ENCODE results near the gene PADI6.

Gene PADI6

GRCh38 chr1:17434601-17435000 lies 62.6 kb downstream of the PADI6 start:
- TF ChIP-seq CTCF (IDR thresholded peaks at IDR 0.05; ENCODE audit: insufficient read depth, missing control alignments) = no peak
- DNase-seq (ENCODE audit: insufficient read length, low spot score) (no peak), FAIRE-seq (no peak)

- TF ChIP-seq CTCF (IDR thresholded peaks at IDR 0.05; ENCODE audit: insufficient read depth, missing control alignments) = no peak
- DNase-seq (ENCODE audit: insufficient read length, low spot score) (no peak), FAIRE-seq (no peak)
These were observed 64.6 kb downstream of the PADI6 start for GRCh38 chr1:17436380-17437174.

GRCh38 chr1:17437260-17437579 lies 65.2 kb downstream of the PADI6 start:
- FAIRE-seq = no peak
- no peak for TF ChIP-seq CTCF (IDR thresholded peaks at IDR 0.05; ENCODE audit: insufficient read depth, missing control alignments)
- DNase-seq (ENCODE audit: insufficient read length, low spot score) = no peak

GRCh38 chr1:17437580-17438317 lies 65.8 kb downstream of the PADI6 start:
- TF ChIP-seq CTCF (IDR thresholded peaks at IDR 0.05; ENCODE audit: insufficient read depth, missing control alignments) = no peak
- DNase-seq (ENCODE audit: insufficient read length, low spot score) (no peak), FAIRE-seq (no peak)

- DNase-seq (ENCODE audit: insufficient read length, low spot score) = no peak
- no peak for TF ChIP-seq CTCF (IDR thresholded peaks at IDR 0.05; ENCODE audit: insufficient read depth, missing control alignments)
- FAIRE-seq = no peak
These were observed 66.6 kb downstream of the PADI6 start for GRCh38 chr1:17438318-17439249.

GRCh38 chr1:17439250-17440073 lies 67.5 kb downstream of the PADI6 start, which contains the start of gene RCC2:
Gene RCC2 (minus strand): TSS chr1:17439677. CDS start chr1:17438514, 1,163 bp downstream.
- FAIRE-seq (no peak), DNase-seq (ENCODE audit: insufficient read length, low spot score) (no peak)

More at GRCh38 chr1:17439250-17440073, 67.5 kb downstream of the PADI6 start, which contains the start of gene RCC2:
- TF ChIP-seq CTCF (IDR thresholded peaks at IDR 0.05; ENCODE audit: insufficient read depth, missing control alignments) = peak; percentile 20

Measured in D721Med (cell line).